ENCODE measurements around the gene NOP9.

NOP9 gene

GRCh38 chr14:24263848-24264247 lies 35.8 kb upstream of the NOP9 start:
- no peak for DNase-seq (ENCODE audit: low read depth in 2 of 2)

GRCh38 chr14:24264298-24264697 lies 35.4 kb upstream of the NOP9 start:
- DNase-seq (ENCODE audit: low read depth in 2 of 2): no peak

GRCh38 chr14:24266344-24267244 lies 33.1 kb upstream of the NOP9 start:
- DNase-seq (ENCODE audit: low read depth in 2 of 2): no peak

- DNase-seq (ENCODE audit: low read depth in 2 of 2): no peak
These were observed 32.1 kb upstream of the NOP9 start for GRCh38 chr14:24267516-24267915.

GRCh38 chr14:24268225-24268624 lies 31.4 kb upstream of the NOP9 start:
- DNase-seq (ENCODE audit: low read depth in 2 of 2): no peak

- no peak for DNase-seq (ENCODE audit: low read depth in 2 of 2)
These were observed 30.3 kb upstream of the NOP9 start for GRCh38 chr14:24269368-24269767.

- DNase-seq (ENCODE audit: low read depth in 2 of 2): no peak
These were observed 29.6 kb upstream of the NOP9 start for GRCh38 chr14:24269910-24270536.

GRCh38 chr14:24270537-24271133 lies 29.0 kb upstream of the NOP9 start:
- DNase-seq (ENCODE audit: low read depth in 2 of 2): no peak

- peak; percentile 72 to 82 for DNase-seq (ENCODE audit: low read depth in 2 of 2)
These were observed 28.4 kb upstream of the NOP9 start, which contains the start of gene RABGGTA for GRCh38 chr14:24271134-24271833. TSS of gene RABGGTA (minus strand) at chr14:24271597. CDS start at chr14:24271115, 482 bp downstream.

- no peak for DNase-seq (ENCODE audit: low read depth in 2 of 2)
These were observed 27.8 kb upstream of the NOP9 start for GRCh38 chr14:24271834-24272263.

- no peak for DNase-seq (ENCODE audit: low read depth in 2 of 2)
These were observed 27.2 kb upstream of the NOP9 start for GRCh38 chr14:24272467-24272866.

GRCh38 chr14:24273422-24273998 lies 26.1 kb upstream of the NOP9 start:
- DNase-seq (ENCODE audit: low read depth in 2 of 2): no peak

- DNase-seq (ENCODE audit: low read depth in 2 of 2): peak; percentile 26 to 49
These were observed 25.5 kb upstream of the NOP9 start for GRCh38 chr14:24274101-24274543.

GRCh38 chr14:24277071-24277470 lies 22.6 kb upstream of the NOP9 start:
- no peak for DNase-seq (ENCODE audit: low read depth in 2 of 2)

GRCh38 chr14:24277606-24278321 lies 21.9 kb upstream of the NOP9 start:
- no peak for DNase-seq (ENCODE audit: low read depth in 2 of 2)

- DNase-seq (ENCODE audit: low read depth in 2 of 2): no peak
These were observed 21.2 kb upstream of the NOP9 start for GRCh38 chr14:24278424-24278823.

- peak in 1 of 2 donors; percentile 46 for DNase-seq (ENCODE audit: low read depth in 2 of 2)
These were observed 20.1 kb upstream of the NOP9 start for GRCh38 chr14:24279301-24280186.

- no peak for DNase-seq (ENCODE audit: low read depth in 2 of 2)
These were observed 18.7 kb upstream of the NOP9 start for GRCh38 chr14:24280797-24281460.

GRCh38 chr14:24281636-24282035 lies 18.0 kb upstream of the NOP9 start:
- DNase-seq (ENCODE audit: low read depth in 2 of 2): no peak

Data from activated CD4-positive, alpha-beta T cell treated with anti-CD3 and anti-CD28 coated beads for 24 hours (primary cell).